Activated CD4-positive, CD25-positive, alpha-beta regulatory T cell treated with anti-CD3 and anti-CD28 coated beads, Interleukin-2, amount 50 U/mL, for 72 hours (primary cell): ENCODE data around the gene CDH4.

Experiments
- DNase-seq: peaks from one replicate; pipeline ENCODE4 v3.0.0; 2021

The CDH4 gene

GRCh38 chr20:61306937-61307475 is 54.9 kb downstream of the CDH4 start:
- DNase-seq, result no peak

GRCh38 chr20:61307686-61308476 is 55.8 kb downstream of the CDH4 start:
- no peak for DNase-seq

GRCh38 chr20:61308477-61308774 is 56.4 kb downstream of the CDH4 start:
- DNase-seq, result no peak

GRCh38 chr20:61310954-61311353 is 58.9 kb downstream of the CDH4 start:
- DNase-seq, result no peak

- DNase-seq, result no peak
Observed at GRCh38 chr20:61311656-61312387, 59.8 kb downstream of the CDH4 start.

- no peak for DNase-seq
Observed at GRCh38 chr20:61312925-61313324, 60.9 kb downstream of the CDH4 start.

GRCh38 chr20:61313396-61313795 is 61.3 kb downstream of the CDH4 start:
- no peak for DNase-seq

- no peak for DNase-seq
Observed at GRCh38 chr20:61314326-61315010, 62.4 kb downstream of the CDH4 start.

GRCh38 chr20:61315319-61315718 is 63.3 kb downstream of the CDH4 start:
- DNase-seq, result no peak

GRCh38 chr20:61316346-61316745 is 64.3 kb downstream of the CDH4 start:
- no peak for DNase-seq

- DNase-seq, result no peak
Observed at GRCh38 chr20:61317966-61318530, 66.0 kb downstream of the CDH4 start.

GRCh38 chr20:61320691-61321425 is 68.8 kb downstream of the CDH4 start:
- no peak for DNase-seq

GRCh38 chr20:61321481-61321880 is 69.4 kb downstream of the CDH4 start:
- DNase-seq, result no peak

GRCh38 chr20:61322151-61322865 is 70.2 kb downstream of the CDH4 start:
- no peak for DNase-seq

- no peak for DNase-seq
Observed at GRCh38 chr20:61324906-61325305, 72.8 kb downstream of the CDH4 start.

GRCh38 chr20:61325718-61326117 is 73.7 kb downstream of the CDH4 start:
- DNase-seq, result no peak

- DNase-seq, result no peak
Observed at GRCh38 chr20:61328911-61329558, 77.0 kb downstream of the CDH4 start.

GRCh38 chr20:61330441-61330840 is 78.4 kb downstream of the CDH4 start:
- no peak for DNase-seq

- no peak for DNase-seq
Observed at GRCh38 chr20:61331543-61331942, 79.5 kb downstream of the CDH4 start.

GRCh38 chr20:61332016-61332975 is 80.2 kb downstream of the CDH4 start:
- no peak for DNase-seq
